Liver (tissue), 9 donors: Measurements from ENCODE around the gene DSE. TPM values are rescaled to one million over a fixed set of nuclear protein-coding genes. Genes with fewer than 3 reads are reported as not detected.

Experiments used
- DNase-seq: peaks from one replicate; pipeline ENCODE4 v3.0.0-alpha.2; 2017; ENCODE audit warnings: low spot score
- H3K27ac ChIP-seq, 2 donors: one replicate each; pipeline ENCODE4 v1.7.0; 2013; ENCODE audit warnings: inconsistent platforms in 2 of 2, low read length in 2 of 2, control low read depth in 1 of 2, low read depth in 1 of 2, mild to moderate bottlenecking in 1 of 2
- H3K27me3 ChIP-seq, 4 donors: one replicate each; pipeline versions ENCODE4 v1.6.1 to v1.7.0; 2013; ENCODE audit warnings: low read length in 3 of 4, inconsistent platforms in 1 of 4, mild to moderate bottlenecking in 1 of 4, moderate library complexity in 1 of 4; ENCODE audit not compliant: control insufficient read depth in 4 of 4, insufficient read depth in 4 of 4
- H3K36me3 ChIP-seq, 4 donors: one replicate each; pipeline versions ENCODE4 v1.6.1 to v1.7.0; 2013; ENCODE audit warnings: low read length in 3 of 4, mild to moderate bottlenecking in 3 of 4, low read depth in 1 of 4, moderate library complexity in 1 of 4; ENCODE audit not compliant: control insufficient read depth in 4 of 4, insufficient read depth in 3 of 4
- H3K4me1 ChIP-seq, 4 donors: one replicate each; pipeline versions ENCODE4 v1.6.1 to v1.7.0; 2013; ENCODE audit warnings: low read length in 3 of 4, mild to moderate bottlenecking in 3 of 4, moderate library complexity in 1 of 4; ENCODE audit not compliant: control insufficient read depth in 4 of 4, insufficient read depth in 4 of 4
- H3K4me3 ChIP-seq, 3 donors: one replicate each; pipeline versions ENCODE4 v1.6.1 to v1.7.0; 2013; ENCODE audit warnings: low read length in 3 of 3, control low read depth in 1 of 3, low read depth in 1 of 3, mild to moderate bottlenecking in 1 of 3
- H3K9ac ChIP-seq, 2 donors: one replicate each; pipeline ENCODE4 v1.7.0; 2013; ENCODE audit warnings: low read length in 2 of 2, mild to moderate bottlenecking in 2 of 2, moderate library complexity in 2 of 2, control low read depth in 1 of 2, low read depth in 1 of 2
- H3K9me3 ChIP-seq, 4 donors: one replicate each; pipeline versions ENCODE4 v1.6.1 to v1.7.0; 2013; ENCODE audit warnings: low read length in 3 of 4; ENCODE audit not compliant: control insufficient read depth in 4 of 4
- EGR1 ChIP-seq, 2 donors: IDR thresholded peaks; 2 replicates each; pipeline ENCODE4 v1.6.1; 2016 to 2018; ENCODE audit warnings: antibody characterized with exemption in 2 of 2, low read depth in 2 of 2
- FOXA1 ChIP-seq: IDR thresholded peaks from 2 replicates; pipeline ENCODE4 v1.6.1; 2016; ENCODE audit warnings: antibody characterized with exemption
- HNF4A ChIP-seq, 2 donors: conservative IDR thresholded peaks; 2 replicates each; pipeline ENCODE4 v1.6.1; 2016; ENCODE audit warnings: antibody characterized with exemption in 2 of 2, mild to moderate bottlenecking in 2 of 2
- HNF4G ChIP-seq: IDR thresholded peaks from 2 replicates; pipeline ENCODE4 v1.6.1; 2016; ENCODE audit warnings: antibody characterized with exemption
- JUND ChIP-seq, 2 donors: IDR thresholded peaks; 2 replicates each; pipeline ENCODE4 v1.6.1; 2016; ENCODE audit warnings: antibody characterized with exemption in 2 of 2
- NR2F2 ChIP-seq: IDR thresholded peaks from 2 replicates; pipeline ENCODE4 v1.6.1; 2016; ENCODE audit warnings: antibody characterized with exemption
- RAD21 ChIP-seq, 2 donors: IDR thresholded peaks; 2 replicates each; pipeline ENCODE4 v1.6.1; 2016; ENCODE audit warnings: antibody characterized with exemption in 2 of 2, mild to moderate bottlenecking in 2 of 2
- RXRA ChIP-seq, 2 donors: IDR thresholded peaks; 2 replicates each; pipeline ENCODE4 v1.6.1; 2017 to 2018; ENCODE audit warnings: antibody characterized with exemption in 2 of 2, mild to moderate bottlenecking in 1 of 2
- SP1 ChIP-seq: IDR thresholded peaks from 2 replicates; pipeline ENCODE4 v1.6.1; 2018; ENCODE audit warnings: antibody characterized with exemption, mild to moderate bottlenecking
- TAF1 ChIP-seq: conservative IDR thresholded peaks from 2 replicates; pipeline ENCODE4 v1.6.1; 2016; ENCODE audit warnings: antibody characterized with exemption, mild to moderate bottlenecking
- YY1 ChIP-seq: IDR thresholded peaks from 2 replicates; pipeline ENCODE4 v1.6.1; 2016; ENCODE audit warnings: antibody characterized with exemption, mild to moderate bottlenecking
- WGBS: extraction: QIAGEN DNeasy Blood & Tissue Kit; methylation state at CpG from one replicate; pipeline ENCODE4 v1.1.7; 2013; 5-methylcytosine and 5-hydroxymethylcytosine counted together
- polyA plus RNA-seq, 2 donors: library from polyadenylated mRNA; stranded (reverse) in 1 of 2; unstranded in 1 of 2; fragments of 200-250 nt in 1 of 2; fragments of >200 nt in 1 of 2; fragmentation: Nextera tagmentation in 1 of 2; extraction: Ambion mirVana in 1 of 2; gene quantifications; one replicate each; pipeline versions ENCODE4 v1.2.1 to v1.2.3, GENCODE V29; 2013 to 2015
- total RNA-seq, 2 donors: library from RNA; depleted of rRNA; stranded (reverse); fragments of >200 nt; gene quantifications; one replicate each; pipeline ENCODE4 v1.2.3, GENCODE V29; 2014
- TF ChIP-seq, protein P1 (sequence below): IDR thresholded peaks from 2 replicates; pipeline ENCODE4 v1.6.1; 2016; ENCODE audit warnings: antibody characterized with exemption
- TF ChIP-seq, protein P2 (sequence below): fragments of 150-350 bp; IDR thresholded peaks from 2 replicates; pipeline ENCODE4 v1.5.1; 2017; ENCODE audit warnings: improper control_type of control experiment, low read depth, low read length; ENCODE audit not compliant: missing input control
- TF ChIP-seq, protein P3 (sequence below): IDR thresholded peaks from 2 replicates; pipeline ENCODE4 v1.6.1; 2016; ENCODE audit warnings: antibody characterized with exemption
- donor health status: healthy.
- donor health status: healthy.
- donor health status: healthy.
- donor health status: healthy.
- donor health status: healthy.

Gene DSE
- total and polyA plus RNA-seq, 4 donors: 5.5 to 22.8 (median 9.6) TPM

GRCh38 chr6:116447052-116447451, 76.3 kb downstream of the DSE start:
- no peak for TF ChIP-seq EGR1 (IDR thresholded peaks at IDR 0.05; ENCODE audit: low read depth in 2 of 2)
- WGBS: 55% methylated on average over 3 of the region's 3 CpGs
- H3K9me3 ChIP-seq: no peaks in the 10 kb centered on the region
- no peak overlapping the region for H3K27ac ChIP-seq
- H3K4me3 ChIP-seq: no peak overlapping the region
- no peak overlapping the region for H3K9ac ChIP-seq
- peaks cover 0 to 9% (median 0%) of the 10 kb centered on the region in 4 donors for H3K4me1 ChIP-seq
- no peaks in the 10 kb centered on the region for H3K36me3 ChIP-seq
- DNase-seq: no peak
- no peaks in the 10 kb centered on the region for H3K27me3 ChIP-seq

GRCh38 chr6:116447496-116448011, 76.8 kb downstream of the DSE start:
- Histone ChIP-seq H3K4me1 (peaks cover 0 to 9% (median 0%) of the 10 kb centered on the region in 4 donors), H3K27me3 (no peaks in the 10 kb centered on the region), H3K36me3 (no peaks in the 10 kb centered on the region), H3K9ac (no peak overlapping the region), H3K9me3 (no peaks in the 10 kb centered on the region), H3K27ac (no peak overlapping the region), H3K4me3 (no peak overlapping the region)
- DNase-seq: no peak
- TF ChIP-seq, protein P1, sequence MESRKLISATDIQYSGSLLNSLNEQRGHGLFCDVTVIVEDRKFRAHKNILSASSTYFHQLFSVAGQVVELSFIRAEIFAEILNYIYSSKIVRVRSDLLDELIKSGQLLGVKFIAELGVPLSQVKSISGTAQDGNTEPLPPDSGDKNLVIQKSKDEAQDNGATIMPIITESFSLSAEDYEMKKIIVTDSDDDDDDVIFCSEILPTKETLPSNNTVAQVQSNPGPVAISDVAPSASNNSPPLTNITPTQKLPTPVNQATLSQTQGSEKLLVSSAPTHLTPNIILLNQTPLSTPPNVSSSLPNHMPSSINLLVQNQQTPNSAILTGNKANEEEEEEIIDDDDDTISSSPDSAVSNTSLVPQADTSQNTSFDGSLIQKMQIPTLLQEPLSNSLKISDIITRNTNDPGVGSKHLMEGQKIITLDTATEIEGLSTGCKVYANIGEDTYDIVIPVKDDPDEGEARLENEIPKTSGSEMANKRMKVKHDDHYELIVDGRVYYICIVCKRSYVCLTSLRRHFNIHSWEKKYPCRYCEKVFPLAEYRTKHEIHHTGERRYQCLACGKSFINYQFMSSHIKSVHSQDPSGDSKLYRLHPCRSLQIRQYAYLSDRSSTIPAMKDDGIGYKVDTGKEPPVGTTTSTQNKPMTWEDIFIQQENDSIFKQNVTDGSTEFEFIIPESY: no peak
- TF ChIP-seq RAD21 (IDR thresholded peaks at IDR 0.05) (peak in 1 of 2 donors; percentile 15), TAF1 (no peak), YY1 (no peak)
- WGBS: 13% methylated on average over 2 of the region's 2 CpGs

- H3K4me1 ChIP-seq: peaks cover 0 to 9% (median 0%) of the 10 kb centered on the region in 4 donors
- H3K27me3 ChIP-seq: no peaks in the 10 kb centered on the region
- no peaks in the 10 kb centered on the region for H3K9me3 ChIP-seq
- 93% methylated on average over 1 of the region's 1 CpG for WGBS
- no peak for DNase-seq
- H3K9ac ChIP-seq: no peak overlapping the region
- H3K27ac ChIP-seq: no peak overlapping the region
- H3K4me3 ChIP-seq: no peak overlapping the region
- no peaks in the 10 kb centered on the region for H3K36me3 ChIP-seq
- TF ChIP-seq, protein P2, sequence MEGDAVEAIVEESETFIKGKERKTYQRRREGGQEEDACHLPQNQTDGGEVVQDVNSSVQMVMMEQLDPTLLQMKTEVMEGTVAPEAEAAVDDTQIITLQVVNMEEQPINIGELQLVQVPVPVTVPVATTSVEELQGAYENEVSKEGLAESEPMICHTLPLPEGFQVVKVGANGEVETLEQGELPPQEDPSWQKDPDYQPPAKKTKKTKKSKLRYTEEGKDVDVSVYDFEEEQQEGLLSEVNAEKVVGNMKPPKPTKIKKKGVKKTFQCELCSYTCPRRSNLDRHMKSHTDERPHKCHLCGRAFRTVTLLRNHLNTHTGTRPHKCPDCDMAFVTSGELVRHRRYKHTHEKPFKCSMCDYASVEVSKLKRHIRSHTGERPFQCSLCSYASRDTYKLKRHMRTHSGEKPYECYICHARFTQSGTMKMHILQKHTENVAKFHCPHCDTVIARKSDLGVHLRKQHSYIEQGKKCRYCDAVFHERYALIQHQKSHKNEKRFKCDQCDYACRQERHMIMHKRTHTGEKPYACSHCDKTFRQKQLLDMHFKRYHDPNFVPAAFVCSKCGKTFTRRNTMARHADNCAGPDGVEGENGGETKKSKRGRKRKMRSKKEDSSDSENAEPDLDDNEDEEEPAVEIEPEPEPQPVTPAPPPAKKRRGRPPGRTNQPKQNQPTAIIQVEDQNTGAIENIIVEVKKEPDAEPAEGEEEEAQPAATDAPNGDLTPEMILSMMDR: no peak
- TF ChIP-seq SP1 (no peak), NR2F2 (no peak), FOXA1 (no peak), HNF4G (no peak), HNF4A (conservative IDR thresholded peaks at IDR 0.05) (no peak), JUND (IDR thresholded peaks at IDR 0.05) (no peak), RXRA (IDR thresholded peaks at IDR 0.05) (no peak), RAD21 (IDR thresholded peaks at IDR 0.05) (no peak)
- TF ChIP-seq, protein P3, sequence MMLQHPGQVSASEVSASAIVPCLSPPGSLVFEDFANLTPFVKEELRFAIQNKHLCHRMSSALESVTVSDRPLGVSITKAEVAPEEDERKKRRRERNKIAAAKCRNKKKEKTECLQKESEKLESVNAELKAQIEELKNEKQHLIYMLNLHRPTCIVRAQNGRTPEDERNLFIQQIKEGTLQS: no peak
- TF ChIP-seq, protein P1: no peak
Observed at GRCh38 chr6:116449565-116449964, 78.8 kb downstream of the DSE start.
